Parathyroid adenoma (tissue), 2 donors: Measurements from ENCODE around the gene SLC13A3.

Experiments used
- H2AFZ ChIP-seq: fragments of 300-600 bp; sonication (generic); one replicate; pipeline ENCODE4 v1.7.0; 2017; ENCODE audit warnings: antibody characterized with exemption, mild to moderate bottlenecking
- H3K27ac ChIP-seq: fragments of 300-600 bp; sonication (generic); one replicate; pipeline ENCODE4 v1.7.0; 2017
- H3K27me3 ChIP-seq: fragments of 300-600 bp; sonication (generic); one replicate; pipeline ENCODE4 v1.7.0; 2017; ENCODE audit warnings: low read length; ENCODE audit not compliant: control insufficient read depth, insufficient read depth
- H3K36me3 ChIP-seq: fragments of 300-600 bp; sonication (generic); one replicate; pipeline ENCODE4 v1.7.0; 2017; ENCODE audit warnings: low read length; ENCODE audit not compliant: control insufficient read depth, insufficient read depth
- H3K4me1 ChIP-seq: fragments of 300-600 bp; sonication (generic); one replicate; pipeline ENCODE4 v1.7.0; 2017; ENCODE audit warnings: control low read depth
- H3K4me2 ChIP-seq: fragments of 300-600 bp; sonication (generic); one replicate; pipeline ENCODE4 v1.7.0; 2017; ENCODE audit warnings: low read length
- H3K4me3 ChIP-seq: fragments of 300-600 bp; sonication (generic); one replicate; pipeline ENCODE4 v1.7.0; 2017; ENCODE audit warnings: low read depth, low read length
- H3K79me2 ChIP-seq: fragments of 300-600 bp; sonication (generic); one replicate; pipeline ENCODE4 v1.7.0; 2017; ENCODE audit warnings: control low read depth
- H3K9ac ChIP-seq: fragments of 300-600 bp; sonication (generic); one replicate; pipeline ENCODE4 v1.7.0; 2017; ENCODE audit warnings: mild to moderate bottlenecking
- H3K9me3 ChIP-seq: fragments of 300-600 bp; sonication (generic); one replicate; pipeline ENCODE4 v1.7.0; 2017; ENCODE audit warnings: low read length; ENCODE audit not compliant: control insufficient read depth
- CTCF ChIP-seq: fragments of 300-600 bp; sonication (generic); IDR thresholded peaks from one replicate; pipeline ENCODE4 v1.7.0; 2017; ENCODE audit warnings: antibody characterized with exemption, mild to moderate bottlenecking
- donor health status: primary hyperparathyroidism.

The SLC13A3 gene

GRCh38 chr20:46648903-46649649 lies 2.2 kb downstream of the SLC13A3 start:
- Histone ChIP-seq H3K4me2 (no peak overlapping the region), H3K79me2 (no peaks in the 10 kb centered on the region), H3K36me3 (no peaks in the 10 kb centered on the region), H3K9me3 (no peaks in the 10 kb centered on the region), H2AFZ (no peak overlapping the region), H3K4me1 (no peaks in the 10 kb centered on the region), H3K27ac (no peak overlapping the region), H3K4me3 (no peak overlapping the region), H3K27me3 (no peaks in the 10 kb centered on the region), H3K9ac (no peak overlapping the region)
- TF ChIP-seq CTCF: no peak

GRCh38 chr20:46647469-46647868 lies 3.8 kb downstream of the SLC13A3 start:
- no peak overlapping the region for H3K27ac ChIP-seq

GRCh38 chr20:46646659-46647380 lies 4.4 kb downstream of the SLC13A3 start:
- Histone ChIP-seq H3K4me1 (no peaks in the 10 kb centered on the region), H3K27me3 (no peaks in the 10 kb centered on the region), H3K9me3 (no peaks in the 10 kb centered on the region), H3K36me3 (no peaks in the 10 kb centered on the region), H3K79me2 (no peaks in the 10 kb centered on the region), H3K9ac (no peak overlapping the region), H3K27ac (no peak overlapping the region), H3K4me3 (no peak overlapping the region), H2AFZ (no peak overlapping the region), H3K4me2 (no peak overlapping the region)
- TF ChIP-seq CTCF: no peak

More at GRCh38 chr20:46647469-46647868, 3.8 kb downstream of the SLC13A3 start:
- no peaks in the 10 kb centered on the region for H3K36me3 ChIP-seq
- no peak for TF ChIP-seq CTCF
- no peak overlapping the region for H3K4me3 ChIP-seq
- H2AFZ ChIP-seq: no peak overlapping the region
- no peak overlapping the region for H3K9ac ChIP-seq
- no peak overlapping the region for H3K4me2 ChIP-seq
- no peaks in the 10 kb centered on the region for H3K27me3 ChIP-seq
- H3K4me1 ChIP-seq: no peaks in the 10 kb centered on the region
- no peaks in the 10 kb centered on the region for H3K79me2 ChIP-seq
- no peaks in the 10 kb centered on the region for H3K9me3 ChIP-seq

- no peak overlapping the region for H3K9ac ChIP-seq
- no peak overlapping the region for H3K4me2 ChIP-seq
- TF ChIP-seq CTCF: no peak
- no peaks in the 10 kb centered on the region for H3K9me3 ChIP-seq
- no peaks in the 10 kb centered on the region for H3K27me3 ChIP-seq
- H3K27ac ChIP-seq: no peak overlapping the region
- H3K79me2 ChIP-seq: no peaks in the 10 kb centered on the region
- no peak overlapping the region for H3K4me3 ChIP-seq
- no peak overlapping the region for H2AFZ ChIP-seq
- no peaks in the 10 kb centered on the region for H3K36me3 ChIP-seq
- no peaks in the 10 kb centered on the region for H3K4me1 ChIP-seq
Observed at GRCh38 chr20:46646122-46646521, 5.1 kb downstream of the SLC13A3 start.
